ENCODE results near the gene ZNF267. TPM values are rescaled to one million over a fixed set of nuclear protein-coding genes. Genes with fewer than 3 reads are reported as not detected.

ZNF267 gene
- total RNA-seq, 4 donors from 2014 or later, result 6.5 to 13.3 (median 8.2) TPM

DNA sequence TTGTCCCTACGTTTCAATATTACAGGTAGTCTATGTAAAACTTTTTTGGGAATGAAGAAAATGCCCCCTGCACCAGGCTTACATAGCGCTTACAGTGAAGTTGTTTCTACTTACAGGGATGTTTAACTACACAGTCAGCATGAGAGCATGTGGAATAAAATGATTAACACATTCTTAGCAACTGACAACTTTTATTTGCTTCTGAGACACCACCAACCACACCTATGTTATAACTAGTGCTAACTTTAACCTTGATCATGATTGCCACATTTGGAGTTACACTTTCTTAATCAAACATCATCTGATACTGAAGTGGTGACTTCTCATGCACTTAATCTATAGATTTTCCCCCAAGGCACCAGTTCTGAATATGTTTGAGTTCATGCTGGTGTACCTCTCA lies 20.3 kb upstream of the ZNF267 start:
- no peak overlapping the region for H3K27ac ChIP-seq
- ATAC-seq (no peak), DNase-seq (no peak)
- TF ChIP-seq, protein P1, sequence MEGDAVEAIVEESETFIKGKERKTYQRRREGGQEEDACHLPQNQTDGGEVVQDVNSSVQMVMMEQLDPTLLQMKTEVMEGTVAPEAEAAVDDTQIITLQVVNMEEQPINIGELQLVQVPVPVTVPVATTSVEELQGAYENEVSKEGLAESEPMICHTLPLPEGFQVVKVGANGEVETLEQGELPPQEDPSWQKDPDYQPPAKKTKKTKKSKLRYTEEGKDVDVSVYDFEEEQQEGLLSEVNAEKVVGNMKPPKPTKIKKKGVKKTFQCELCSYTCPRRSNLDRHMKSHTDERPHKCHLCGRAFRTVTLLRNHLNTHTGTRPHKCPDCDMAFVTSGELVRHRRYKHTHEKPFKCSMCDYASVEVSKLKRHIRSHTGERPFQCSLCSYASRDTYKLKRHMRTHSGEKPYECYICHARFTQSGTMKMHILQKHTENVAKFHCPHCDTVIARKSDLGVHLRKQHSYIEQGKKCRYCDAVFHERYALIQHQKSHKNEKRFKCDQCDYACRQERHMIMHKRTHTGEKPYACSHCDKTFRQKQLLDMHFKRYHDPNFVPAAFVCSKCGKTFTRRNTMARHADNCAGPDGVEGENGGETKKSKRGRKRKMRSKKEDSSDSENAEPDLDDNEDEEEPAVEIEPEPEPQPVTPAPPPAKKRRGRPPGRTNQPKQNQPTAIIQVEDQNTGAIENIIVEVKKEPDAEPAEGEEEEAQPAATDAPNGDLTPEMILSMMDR (IDR thresholded peaks at IDR 0.05 in 4 of 5, conservative IDR thresholded peaks at IDR 0.05 in 1 of 5), result no peak
- TF ChIP-seq POLR2A (IDR thresholded peaks at IDR 0.05), result no peak
- in situ Hi-C loops (cut with MboI; ENCODE audit: low sequenced_read_pairs in 4 of 4) (loop anchor here (25.0 kb wide), 5 partner anchors 341 to 1016 kb away; partner anchors contain the start of genes HSD3B7 (in 3 of the 4), FUS (in 2 of the 4), RUSF1 (in 2 of the 4) and STX1B (in 1 of the 4)), intact Hi-C loops (cut with DNase I; ENCODE audit: low total_unique reads) (no loop called here)
- peaks cover 0 to 3% (median 0%) of the 10 kb centered on the region in 3 donors for H3K9me3 ChIP-seq
- H3K4me1 ChIP-seq, result no peaks in the 10 kb centered on the region
- H3K36me3 ChIP-seq, result no peaks in the 10 kb centered on the region
- no peak overlapping the region for H3K4me3 ChIP-seq
- no peaks in the 10 kb centered on the region for H3K27me3 ChIP-seq

- intact Hi-C loops (cut with DNase I; ENCODE audit: low total_unique reads), result loop anchor here (10.0 kb wide), 1 partner anchor 1016 kb away; no protein-coding TSS in a partner anchor
- no peak for TF ChIP-seq POLR2A (IDR thresholded peaks at IDR 0.05)
- TF ChIP-seq, protein P1 (IDR thresholded peaks at IDR 0.05 in 4 of 5, conservative IDR thresholded peaks at IDR 0.05 in 1 of 5), result no peak
- no peak for ATAC-seq
- no peak overlapping the region for H3K4me3 ChIP-seq
- no peaks in the 10 kb centered on the region for H3K27me3 ChIP-seq
- no peak overlapping the region for H3K27ac ChIP-seq
- H3K36me3 ChIP-seq, result no peaks in the 10 kb centered on the region
- in situ Hi-C loops (cut with MboI; ENCODE audit: low sequenced_read_pairs in 4 of 4), result loop anchor here (25.0 kb wide), 5 partner anchors 348 to 1023 kb away; partner anchors contain the start of genes HSD3B7 (in 3 of the 4), FUS (in 2 of the 4), RUSF1 (in 2 of the 4) and STX1B (in 1 of the 4)
- DNase-seq, result no peak
- H3K4me1 ChIP-seq, result no peaks in the 10 kb centered on the region
- no peaks in the 10 kb centered on the region for H3K9me3 ChIP-seq
These were observed 13.1 kb upstream of the ZNF267 start for GRCh38 chr16:31860508-31860907.

GRCh38 chr16:31861455-31861854 lies 12.2 kb upstream of the ZNF267 start:
- no peaks in the 10 kb centered on the region for H3K36me3 ChIP-seq
- H3K27ac ChIP-seq, result no peak overlapping the region
- no peaks in the 10 kb centered on the region for H3K27me3 ChIP-seq
- TF ChIP-seq POLR2A (IDR thresholded peaks at IDR 0.05), result no peak
- TF ChIP-seq, protein P1 (IDR thresholded peaks at IDR 0.05 in 4 of 5, conservative IDR thresholded peaks at IDR 0.05 in 1 of 5), result no peak
- no peaks in the 10 kb centered on the region for H3K9me3 ChIP-seq
- no peak overlapping the region for H3K4me3 ChIP-seq
- no peak for ATAC-seq
- DNase-seq, result no peak
- intact Hi-C loops (cut with DNase I; ENCODE audit: low total_unique reads) (loop anchor here (10.0 kb wide), 1 partner anchor 1017 kb away; no protein-coding TSS in a partner anchor), in situ Hi-C loops (cut with MboI; ENCODE audit: low sequenced_read_pairs in 4 of 4) (loop anchor here (25.0 kb wide), 5 partner anchors 349 to 1024 kb away; partner anchors contain the start of genes HSD3B7 (in 3 of the 4), FUS (in 2 of the 4), RUSF1 (in 2 of the 4) and STX1B (in 1 of the 4))
- H3K4me1 ChIP-seq, result no peaks in the 10 kb centered on the region

- DNase-seq (no peak), ATAC-seq (no peak)
- no peak overlapping the region for H3K4me3 ChIP-seq
- no peaks in the 10 kb centered on the region for H3K27me3 ChIP-seq
- H3K27ac ChIP-seq, result no peak overlapping the region
- intact Hi-C loops (cut with DNase I; ENCODE audit: low total_unique reads), result loop anchor here (10.0 kb wide), 1 partner anchor 1018 kb away; no protein-coding TSS in a partner anchor
- H3K36me3 ChIP-seq, result no peaks in the 10 kb centered on the region
- H3K4me1 ChIP-seq, result no peaks in the 10 kb centered on the region
- H3K9me3 ChIP-seq, result no peaks in the 10 kb centered on the region
- in situ Hi-C loops (cut with MboI; ENCODE audit: low sequenced_read_pairs in 4 of 4), result loop anchor here (25.0 kb wide), 5 partner anchors 350 to 1025 kb away; partner anchors contain the start of genes HSD3B7 (in 3 of the 4), FUS (in 2 of the 4), RUSF1 (in 2 of the 4) and STX1B (in 1 of the 4)
- no peak for TF ChIP-seq POLR2A (IDR thresholded peaks at IDR 0.05)
- TF ChIP-seq, protein P1 (IDR thresholded peaks at IDR 0.05 in 4 of 5, conservative IDR thresholded peaks at IDR 0.05 in 1 of 5), result no peak
These were observed 10.8 kb upstream of the ZNF267 start for GRCh38 chr16:31862761-31863160.
